NT2/D1 (cell line): ENCODE data around the gene MEGF6.

Source experiments
- YY1 ChIP-seq: IDR thresholded peaks from 2 replicates; pipeline ENCODE4 v1.6.1; 2011; ENCODE audit not compliant: insufficient read length, insufficient read depth
- ZNF274 ChIP-seq: IDR thresholded peaks from 2 replicates; pipeline ENCODE4 v1.6.1; 2011; ENCODE audit warnings: mild to moderate bottlenecking, low read depth, low read length

GRCh38 chr1:3598522-3599285, 12.6 kb downstream of the MEGF6 start:
- no peak for TF ChIP-seq ZNF274
- no peak for TF ChIP-seq YY1
